ENCODE data around the gene DRAM1. TPM values are rescaled to one million over a fixed set of nuclear protein-coding genes. Genes with fewer than 3 reads are reported as not detected.

The DRAM1 gene
- total RNA-seq, 4 donors from 2014 or later = 3.7 to 20.1 (median 8.7) TPM

- in situ Hi-C loops (cut with MboI; ENCODE audit: low pct_ligation_motif_present in 1 of 4, low pct_unique_long_range_greater_than_20kb in 1 of 4, low sequenced_read_pairs in 3 of 4) (loop anchor here in 1 of 4 donors (25.0 kb wide), 1 partner anchor 560 kb away; the partner anchor contains the start of gene IGF1), intact Hi-C loops (cut with DNase I; ENCODE audit: low total_unique reads) (no loop called here)
- no peak overlapping the region for H3K4me3 ChIP-seq
- TF ChIP-seq, protein P1, sequence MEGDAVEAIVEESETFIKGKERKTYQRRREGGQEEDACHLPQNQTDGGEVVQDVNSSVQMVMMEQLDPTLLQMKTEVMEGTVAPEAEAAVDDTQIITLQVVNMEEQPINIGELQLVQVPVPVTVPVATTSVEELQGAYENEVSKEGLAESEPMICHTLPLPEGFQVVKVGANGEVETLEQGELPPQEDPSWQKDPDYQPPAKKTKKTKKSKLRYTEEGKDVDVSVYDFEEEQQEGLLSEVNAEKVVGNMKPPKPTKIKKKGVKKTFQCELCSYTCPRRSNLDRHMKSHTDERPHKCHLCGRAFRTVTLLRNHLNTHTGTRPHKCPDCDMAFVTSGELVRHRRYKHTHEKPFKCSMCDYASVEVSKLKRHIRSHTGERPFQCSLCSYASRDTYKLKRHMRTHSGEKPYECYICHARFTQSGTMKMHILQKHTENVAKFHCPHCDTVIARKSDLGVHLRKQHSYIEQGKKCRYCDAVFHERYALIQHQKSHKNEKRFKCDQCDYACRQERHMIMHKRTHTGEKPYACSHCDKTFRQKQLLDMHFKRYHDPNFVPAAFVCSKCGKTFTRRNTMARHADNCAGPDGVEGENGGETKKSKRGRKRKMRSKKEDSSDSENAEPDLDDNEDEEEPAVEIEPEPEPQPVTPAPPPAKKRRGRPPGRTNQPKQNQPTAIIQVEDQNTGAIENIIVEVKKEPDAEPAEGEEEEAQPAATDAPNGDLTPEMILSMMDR (IDR thresholded peaks at IDR 0.05) = no peak
- TF ChIP-seq POLR2AphosphoS5 (IDR thresholded peaks at IDR 0.05) (no peak), EP300 (IDR thresholded peaks at IDR 0.05; ENCODE audit: low read depth) (no peak), POLR2A (IDR thresholded peaks at IDR 0.05) (no peak)
- no peak for DNase-seq
- H3K4me1 ChIP-seq = no peaks in the 10 kb centered on the region
- no peaks in the 10 kb centered on the region for H3K9me3 ChIP-seq
- H3K27ac ChIP-seq = no peak overlapping the region
- no peaks in the 10 kb centered on the region for H3K27me3 ChIP-seq
- no peaks in the 10 kb centered on the region for H3K36me3 ChIP-seq
Observed at GRCh38 chr12:101927036-101927435, 49.7 kb downstream of the DRAM1 start.

- in situ Hi-C loops (cut with MboI; ENCODE audit: low pct_ligation_motif_present in 1 of 4, low pct_unique_long_range_greater_than_20kb in 1 of 4, low sequenced_read_pairs in 3 of 4) = loop anchor here in 1 of 4 donors (25.0 kb wide), 1 partner anchor 559 kb away; the partner anchor contains the start of gene IGF1
Observed at GRCh38 chr12:101927999-101928398, 50.6 kb downstream of the DRAM1 start.

DNA sequence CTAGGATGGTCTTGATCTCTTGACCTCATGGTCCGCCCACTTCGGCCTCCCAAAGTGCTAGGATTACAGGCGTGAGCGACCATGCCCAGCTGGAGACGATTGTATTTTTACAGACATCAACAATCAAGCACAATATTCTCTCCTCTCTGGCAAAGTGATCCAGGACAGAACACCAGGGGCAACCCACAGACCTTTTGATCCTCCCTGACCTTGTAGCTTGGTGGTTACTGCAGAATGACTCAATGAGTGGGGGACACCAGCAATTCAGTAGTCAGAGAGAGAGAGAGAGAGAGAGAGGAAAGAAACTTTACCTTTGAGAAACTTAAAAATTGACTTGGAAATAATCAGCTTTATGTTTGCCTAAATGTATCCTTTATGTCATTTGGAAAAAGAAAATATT lies 51.2 kb downstream of the DRAM1 start:
- WGBS, 2 donors (ENCODE audit: low coverage in 1 of 2) = 82% methylated on average over 5 of the region's 5 CpGs; no CpG with 5 or more reads in 1 of the 2 donors
- no peaks in the 10 kb centered on the region for H3K36me3 ChIP-seq
- intact Hi-C loops (cut with DNase I; ENCODE audit: low total_unique reads) (no loop called here), in situ Hi-C loops (cut with MboI; ENCODE audit: low pct_ligation_motif_present in 1 of 4, low pct_unique_long_range_greater_than_20kb in 1 of 4, low sequenced_read_pairs in 3 of 4) (loop anchor here in 1 of 4 donors (25.0 kb wide), 1 partner anchor 559 kb away; the partner anchor contains the start of gene IGF1)
- DNase-seq = no peak
- TF ChIP-seq POLR2AphosphoS5 (IDR thresholded peaks at IDR 0.05) = no peak
- no peak for TF ChIP-seq POLR2A (IDR thresholded peaks at IDR 0.05)
- no peak for TF ChIP-seq EP300 (IDR thresholded peaks at IDR 0.05; ENCODE audit: low read depth)
- TF ChIP-seq, protein P1 (IDR thresholded peaks at IDR 0.05) = no peak
- H3K4me1 ChIP-seq = no peaks in the 10 kb centered on the region
- no peak overlapping the region for H3K4me3 ChIP-seq
- H3K27ac ChIP-seq = no peak overlapping the region
- no peaks in the 10 kb centered on the region for H3K9me3 ChIP-seq
- no peaks in the 10 kb centered on the region for H3K27me3 ChIP-seq

More at GRCh38 chr12:101927999-101928398, 50.6 kb downstream of the DRAM1 start:
- no peaks in the 10 kb centered on the region for H3K9me3 ChIP-seq
- TF ChIP-seq POLR2AphosphoS5 (IDR thresholded peaks at IDR 0.05) = no peak
- TF ChIP-seq, protein P1 (IDR thresholded peaks at IDR 0.05) = no peak
- TF ChIP-seq POLR2A (IDR thresholded peaks at IDR 0.05) = no peak
- TF ChIP-seq EP300 (IDR thresholded peaks at IDR 0.05; ENCODE audit: low read depth) = no peak
- H3K27me3 ChIP-seq = no peaks in the 10 kb centered on the region
- WGBS, 2 donors (ENCODE audit: low coverage in 1 of 2) = 71 to 82% methylated on average over 3 to 4 of the region's 4 CpGs
- H3K36me3 ChIP-seq = no peaks in the 10 kb centered on the region
- no peaks in the 10 kb centered on the region for H3K4me1 ChIP-seq
- H3K27ac ChIP-seq = no peak overlapping the region
- DNase-seq = no peak
- intact Hi-C loops (cut with DNase I; ENCODE audit: low total_unique reads) = no loop called here
- no peak overlapping the region for H3K4me3 ChIP-seq

DNA sequence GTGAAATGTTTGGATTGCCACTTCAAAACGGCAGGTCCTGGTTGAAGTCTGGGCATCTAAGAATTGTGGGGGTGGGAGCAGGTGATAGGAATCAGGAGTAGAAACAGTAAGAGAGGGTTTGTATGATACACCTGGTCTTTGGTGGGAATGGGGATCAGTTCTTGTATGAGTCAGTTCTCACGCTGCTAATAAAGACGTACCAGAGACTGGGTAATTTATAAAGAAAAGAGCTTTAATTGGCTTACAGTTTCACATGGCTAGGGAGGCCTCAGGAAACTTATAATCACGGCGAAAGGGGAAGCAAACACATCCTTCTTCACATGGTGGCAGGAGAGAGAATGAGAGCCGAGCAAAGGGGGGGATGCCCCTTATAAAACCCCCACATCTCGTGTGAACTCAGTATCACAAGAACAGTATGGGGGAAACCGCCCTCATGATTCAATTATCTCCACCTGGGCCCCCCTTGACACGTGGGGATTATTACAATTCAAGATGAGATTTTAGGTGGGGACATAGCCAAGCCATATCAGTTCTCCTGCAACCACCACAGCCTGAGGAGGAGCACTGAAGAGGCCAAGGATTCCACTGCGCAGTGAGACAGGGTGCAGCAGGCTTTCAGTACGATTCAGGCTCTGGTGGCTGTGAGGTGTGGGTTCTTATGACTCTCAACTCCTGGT lies 52.1 kb downstream of the DRAM1 start:
- no peaks in the 10 kb centered on the region for H3K4me1 ChIP-seq
- TF ChIP-seq, protein P1 (IDR thresholded peaks at IDR 0.05) = no peak
- no peak for TF ChIP-seq EP300 (IDR thresholded peaks at IDR 0.05; ENCODE audit: low read depth)
- TF ChIP-seq POLR2AphosphoS5 (IDR thresholded peaks at IDR 0.05) = no peak
- no peak for TF ChIP-seq POLR2A (IDR thresholded peaks at IDR 0.05)
- no peaks in the 10 kb centered on the region for H3K36me3 ChIP-seq
- H3K4me3 ChIP-seq = no peak overlapping the region
- intact Hi-C loops (cut with DNase I; ENCODE audit: low total_unique reads) = loop anchor here (10.0 kb wide), 1 partner anchor 135 kb away; the partner anchor contains the start of gene WASHC3
- H3K27me3 ChIP-seq = no peaks in the 10 kb centered on the region
- no peak for DNase-seq
- in situ Hi-C loops (cut with MboI; ENCODE audit: low pct_ligation_motif_present in 1 of 4, low pct_unique_long_range_greater_than_20kb in 1 of 4, low sequenced_read_pairs in 3 of 4) = loop anchor here in 3 of 4 donors (10.0 to 25.0 kb wide), 2 partner anchors 555 to 558 kb away; partner anchors contain the start of gene IGF1 (in 3 of the 3)
- 74 to 80% methylated on average over 3 to 11 of the region's 11 CpGs for WGBS, 2 donors (ENCODE audit: low coverage in 1 of 2)
- no peaks in the 10 kb centered on the region for H3K9me3 ChIP-seq
- H3K27ac ChIP-seq = no peak overlapping the region

Measured in transverse colon (tissue), 4 donors.